IMR-90 (cell line): ENCODE results near the gene CGB7.

Experiments
- BHLHE40 ChIP-seq: fragments of 150-350 bp; IDR thresholded peaks from 2 replicates; pipeline ENCODE4 v1.6.1; 2016; ENCODE audit warnings: mild to moderate bottlenecking, low read depth, low read length
- MAFK ChIP-seq: IDR thresholded peaks from 2 replicates; pipeline ENCODE4 v1.6.1; 2012; ENCODE audit warnings: low read depth, low read length, improper control_type of control experiment
- POLR2A ChIP-seq: IDR thresholded peaks from 2 replicates; pipeline ENCODE4 v1.6.1; 2012; ENCODE audit warnings: mild to moderate bottlenecking, low read depth, low read length
- RAD21 ChIP-seq: IDR thresholded peaks from 2 replicates; pipeline ENCODE4 v1.6.1; 2012; ENCODE audit warnings: low read length, improper control_type of control experiment
- SMC3 ChIP-seq: fragments of 150-350 bp; IDR thresholded peaks from 2 replicates; pipeline ENCODE4 v1.6.1; 2016; ENCODE audit warnings: low read depth, mild to moderate bottlenecking, antibody characterized with exemption, low read length, moderate library complexity
- TF ChIP-seq, protein P1 (sequence below): conservative IDR thresholded peaks from 2 replicates; pipeline ENCODE4 v1.5.1; 2012; ENCODE audit warnings: mild to moderate bottlenecking, low read depth, low read length, improper control_type of control experiment
- TF ChIP-seq, protein P2 (sequence below): fragments of 150-350 bp; IDR thresholded peaks from 2 replicates; pipeline ENCODE4 v1.6.1; 2017; ENCODE audit warnings: mild to moderate bottlenecking, antibody characterized with exemption, low read length, low read depth

DNA sequence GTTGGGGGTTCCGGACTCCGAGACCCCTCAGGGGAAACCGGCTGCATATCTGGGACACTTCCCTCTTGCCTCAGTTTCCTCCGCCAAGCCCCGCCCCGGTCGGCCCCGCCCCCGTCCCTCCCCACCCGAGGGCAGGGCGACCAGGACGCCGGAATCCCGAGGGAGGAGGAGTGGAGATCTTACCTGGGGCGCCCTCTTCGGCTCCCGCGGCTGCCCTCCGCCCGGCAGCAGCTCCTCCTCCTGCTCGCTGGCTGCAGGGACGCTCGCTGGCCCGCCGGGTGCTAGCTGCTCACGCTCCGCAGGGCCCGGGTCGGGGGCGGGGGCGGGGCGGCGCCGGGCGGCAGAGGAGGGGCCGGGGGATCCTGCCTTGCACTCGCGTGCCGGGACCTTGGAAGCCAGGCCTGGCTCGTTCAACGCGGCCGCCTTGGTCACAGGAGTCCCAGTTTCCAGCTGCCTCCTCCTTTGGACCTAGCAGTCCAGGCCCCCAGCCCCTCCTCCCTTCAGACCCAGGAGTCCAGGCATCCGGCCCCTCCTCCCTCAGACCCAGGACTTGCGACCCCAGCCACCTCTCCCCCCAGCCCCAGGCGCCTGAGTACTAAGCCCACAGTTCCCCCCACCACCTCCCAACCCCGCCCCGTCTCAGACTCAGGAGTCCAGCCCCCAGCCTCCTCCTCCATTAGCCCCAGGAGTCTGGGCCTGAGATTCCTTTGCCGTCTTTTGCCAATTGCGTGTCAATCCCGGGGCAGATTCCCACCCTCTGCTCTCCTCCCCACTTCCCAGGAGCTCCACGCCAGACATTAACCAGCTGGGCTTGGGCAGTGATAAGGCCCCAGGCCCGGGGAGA lies 7.4 kb upstream of the CGB7 start, which contains the start of gene NTF4:
- TF ChIP-seq BHLHE40 (0 out of 2 replicates have a peak, but pooled peaks have one; percentile 2), POLR2A (no peak), MAFK (no peak), SMC3 (no peak), RAD21 (no peak)
- TF ChIP-seq, protein P1, sequence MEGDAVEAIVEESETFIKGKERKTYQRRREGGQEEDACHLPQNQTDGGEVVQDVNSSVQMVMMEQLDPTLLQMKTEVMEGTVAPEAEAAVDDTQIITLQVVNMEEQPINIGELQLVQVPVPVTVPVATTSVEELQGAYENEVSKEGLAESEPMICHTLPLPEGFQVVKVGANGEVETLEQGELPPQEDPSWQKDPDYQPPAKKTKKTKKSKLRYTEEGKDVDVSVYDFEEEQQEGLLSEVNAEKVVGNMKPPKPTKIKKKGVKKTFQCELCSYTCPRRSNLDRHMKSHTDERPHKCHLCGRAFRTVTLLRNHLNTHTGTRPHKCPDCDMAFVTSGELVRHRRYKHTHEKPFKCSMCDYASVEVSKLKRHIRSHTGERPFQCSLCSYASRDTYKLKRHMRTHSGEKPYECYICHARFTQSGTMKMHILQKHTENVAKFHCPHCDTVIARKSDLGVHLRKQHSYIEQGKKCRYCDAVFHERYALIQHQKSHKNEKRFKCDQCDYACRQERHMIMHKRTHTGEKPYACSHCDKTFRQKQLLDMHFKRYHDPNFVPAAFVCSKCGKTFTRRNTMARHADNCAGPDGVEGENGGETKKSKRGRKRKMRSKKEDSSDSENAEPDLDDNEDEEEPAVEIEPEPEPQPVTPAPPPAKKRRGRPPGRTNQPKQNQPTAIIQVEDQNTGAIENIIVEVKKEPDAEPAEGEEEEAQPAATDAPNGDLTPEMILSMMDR, result no peak
- TF ChIP-seq, protein P2, sequence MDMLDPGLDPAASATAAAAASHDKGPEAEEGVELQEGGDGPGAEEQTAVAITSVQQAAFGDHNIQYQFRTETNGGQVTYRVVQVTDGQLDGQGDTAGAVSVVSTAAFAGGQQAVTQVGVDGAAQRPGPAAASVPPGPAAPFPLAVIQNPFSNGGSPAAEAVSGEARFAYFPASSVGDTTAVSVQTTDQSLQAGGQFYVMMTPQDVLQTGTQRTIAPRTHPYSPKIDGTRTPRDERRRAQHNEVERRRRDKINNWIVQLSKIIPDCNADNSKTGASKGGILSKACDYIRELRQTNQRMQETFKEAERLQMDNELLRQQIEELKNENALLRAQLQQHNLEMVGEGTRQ, result no peak
